Bronchial epithelial cell (primary cell): ENCODE results near the gene RAP1A. TPM values are rescaled to one million over a fixed set of nuclear protein-coding genes. Genes with fewer than 3 reads are reported as not detected.
A peak's percentile ranks its signal among the peaks of the same experiment; 100 is the strongest.

Experiments
- DNase-seq: peaks from one replicate; pipeline ENCODE4 v3.0.0-alpha.2; 2010; ENCODE audit warnings: low read depth
- FAIRE-seq: peaks from 2 replicates; lab custom pipeline; 2011; peaks lifted over from hg19 to GRCh38; lab: Jason Lieb, UNC
- H3K27me3 ChIP-seq: 2 replicates; pipeline ENCODE4 v1.5.1; 2011; ENCODE audit warnings: low read length; ENCODE audit not compliant: control insufficient read depth, insufficient read depth
- H3K36me3 ChIP-seq: 2 replicates; pipeline ENCODE4 v1.5.1; 2011; ENCODE audit warnings: low read length; ENCODE audit not compliant: control insufficient read depth, insufficient read depth
- H3K4me3 ChIP-seq: 2 replicates; pipeline ENCODE4 v1.5.1; 2011; ENCODE audit warnings: mild to moderate bottlenecking, low read depth, low read length, control low read depth
- total RNA-seq: library from RNA; depleted of rRNA; stranded (reverse); fragments of >200 nt; gene quantifications from 2 replicates; pipeline ENCODE4 v1.2.1, GENCODE V29; 2014
- TF ChIP-seq, protein P1 (sequence below): IDR thresholded peaks from 2 replicates; pipeline ENCODE4 v1.5.1; 2011; ENCODE audit warnings: mild to moderate bottlenecking, moderate library complexity, low read length, control low read depth, inconsistent platforms; ENCODE audit not compliant: insufficient read depth, severe bottlenecking

RAP1A gene
- total RNA-seq = 16.6 and 20.5 TPM in 2 replicates

- Histone ChIP-seq H3K36me3 (no peaks in the 10 kb centered on the region), H3K27me3 (no peaks in the 10 kb centered on the region), H3K4me3 (peak within 1 kb of the TSS; percentile 85)
- DNase-seq (peak; percentile 78), FAIRE-seq (no peak)
- TF ChIP-seq, protein P1, sequence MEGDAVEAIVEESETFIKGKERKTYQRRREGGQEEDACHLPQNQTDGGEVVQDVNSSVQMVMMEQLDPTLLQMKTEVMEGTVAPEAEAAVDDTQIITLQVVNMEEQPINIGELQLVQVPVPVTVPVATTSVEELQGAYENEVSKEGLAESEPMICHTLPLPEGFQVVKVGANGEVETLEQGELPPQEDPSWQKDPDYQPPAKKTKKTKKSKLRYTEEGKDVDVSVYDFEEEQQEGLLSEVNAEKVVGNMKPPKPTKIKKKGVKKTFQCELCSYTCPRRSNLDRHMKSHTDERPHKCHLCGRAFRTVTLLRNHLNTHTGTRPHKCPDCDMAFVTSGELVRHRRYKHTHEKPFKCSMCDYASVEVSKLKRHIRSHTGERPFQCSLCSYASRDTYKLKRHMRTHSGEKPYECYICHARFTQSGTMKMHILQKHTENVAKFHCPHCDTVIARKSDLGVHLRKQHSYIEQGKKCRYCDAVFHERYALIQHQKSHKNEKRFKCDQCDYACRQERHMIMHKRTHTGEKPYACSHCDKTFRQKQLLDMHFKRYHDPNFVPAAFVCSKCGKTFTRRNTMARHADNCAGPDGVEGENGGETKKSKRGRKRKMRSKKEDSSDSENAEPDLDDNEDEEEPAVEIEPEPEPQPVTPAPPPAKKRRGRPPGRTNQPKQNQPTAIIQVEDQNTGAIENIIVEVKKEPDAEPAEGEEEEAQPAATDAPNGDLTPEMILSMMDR = no peak
These were observed at the start of gene RAP1A for GRCh38 chr1:111619635-111620440. Gene RAP1A, plus strand, starts transcription at chr1:111619789. Its CDS starts 71,572 bp downstream, at chr1:111691361.

DNA sequence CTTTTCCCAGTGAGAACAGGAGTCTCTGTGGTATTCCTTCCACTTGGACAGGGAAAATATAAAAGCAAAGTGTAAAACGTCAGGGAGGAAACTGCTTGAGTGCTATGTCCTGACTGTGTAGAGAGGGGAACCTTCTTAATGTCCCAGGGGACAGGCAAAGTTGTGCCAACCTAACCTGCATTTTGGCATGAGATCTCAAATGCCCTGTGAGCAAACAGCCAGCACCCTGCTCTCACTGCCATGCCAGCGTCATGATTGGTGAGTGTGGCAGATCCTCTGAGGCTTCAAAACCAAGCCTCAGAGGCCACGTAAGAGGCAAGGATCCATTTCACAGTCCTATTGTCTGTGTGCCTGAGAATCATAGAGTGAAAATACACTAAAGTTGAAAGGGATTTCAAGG, 49.7 kb upstream of the RAP1A start:
- Histone ChIP-seq H3K27me3 (no peaks in the 10 kb centered on the region), H3K36me3 (no peaks in the 10 kb centered on the region), H3K4me3 (no peak overlapping the region)
- DNase-seq (no peak), FAIRE-seq (no peak)
- TF ChIP-seq, protein P1 = no peak

GRCh38 chr1:111570781-111571181, 48.8 kb upstream of the RAP1A start:
- no peak overlapping the region for H3K4me3 ChIP-seq
- H3K36me3 ChIP-seq = no peaks in the 10 kb centered on the region
- H3K27me3 ChIP-seq = no peaks in the 10 kb centered on the region
- FAIRE-seq (no peak), DNase-seq (peak; percentile 50)
- TF ChIP-seq, protein P1 = peak; percentile 17

- DNase-seq (no peak), FAIRE-seq (no peak)
- no peaks in the 10 kb centered on the region for H3K27me3 ChIP-seq
- TF ChIP-seq, protein P1 = no peak
- no peaks in the 10 kb centered on the region for H3K36me3 ChIP-seq
- no peak overlapping the region for H3K4me3 ChIP-seq
These were observed 48.4 kb upstream of the RAP1A start for GRCh38 chr1:111571239-111571638.

- FAIRE-seq = no peak
- H3K4me3 ChIP-seq = no peak overlapping the region
- TF ChIP-seq, protein P1 = no peak
- no peaks in the 10 kb centered on the region for H3K27me3 ChIP-seq
- no peak for DNase-seq
- no peaks in the 10 kb centered on the region for H3K36me3 ChIP-seq
These were observed 47.6 kb upstream of the RAP1A start for GRCh38 chr1:111571987-111572386.
